ENCODE data around the gene DCT. TPM values are rescaled to one million over a fixed set of nuclear protein-coding genes. Genes with fewer than 3 reads are reported as not detected.
"Not testable (repeated sequence)": the region's sequence is repeated elsewhere in the genome, so short reads cannot be mapped to it uniquely, and the experiment has no call there.

DCT gene
- total RNA-seq (ENCODE audit: low replicate concordance), result under 0.01 and 1.1 TPM in 2 replicates

GRCh38 chr13:94479616-94480015 is at the start of gene DCT:
DCT (minus strand) TSS chr13:94479682; CDS start chr13:94479255, 427 bp downstream.
- no peak for DNase-seq (ENCODE audit: low read depth)
- no peak within 1 kb of the TSS for H3K4me3 ChIP-seq (ENCODE audit: low read depth, low read length)
- TF ChIP-seq CTCF (IDR thresholded peaks at IDR 0.05; ENCODE audit: insufficient read depth, low read length), result no peak

- H3K4me3 ChIP-seq (ENCODE audit: low read depth, low read length); DNase-seq (ENCODE audit: low read depth): not testable (repeated sequence)
These were observed 47.5 kb upstream of the DCT start for GRCh38 chr13:94526956-94527355.

GRCh38 chr13:94525781-94526180 is 46.3 kb upstream of the DCT start:
- H3K4me3 ChIP-seq (ENCODE audit: low read depth, low read length), result no peak overlapping the region
- no peak for TF ChIP-seq CTCF (IDR thresholded peaks at IDR 0.05; ENCODE audit: insufficient read depth, low read length)
- DNase-seq (ENCODE audit: low read depth), result no peak

DNA sequence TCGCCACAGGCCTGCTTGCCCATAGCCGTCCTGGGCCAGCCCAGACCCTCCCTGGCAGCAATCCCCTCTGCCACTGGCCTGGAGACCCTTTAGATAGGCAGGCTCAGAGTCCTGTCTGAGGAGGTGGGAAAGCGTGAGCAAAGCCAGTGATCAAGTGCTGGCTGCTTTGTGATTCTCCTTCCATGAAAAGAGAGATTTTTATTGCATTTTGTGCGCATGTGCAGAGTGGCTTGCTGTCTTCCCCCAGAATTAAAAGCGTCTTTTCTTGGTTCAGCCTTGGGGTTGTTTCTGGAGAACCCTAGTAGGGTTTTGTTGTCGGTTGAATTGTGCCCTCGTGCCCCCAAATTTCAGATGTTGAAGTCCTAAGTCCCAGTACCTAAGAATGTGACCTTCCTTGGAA is 44.9 kb upstream of the DCT start:
- no peak for DNase-seq (ENCODE audit: low read depth)
- no peak for TF ChIP-seq CTCF (IDR thresholded peaks at IDR 0.05; ENCODE audit: insufficient read depth, low read length)
- H3K4me3 ChIP-seq (ENCODE audit: low read depth, low read length), result no peak overlapping the region

GRCh38 chr13:94520001-94520400 is 40.5 kb upstream of the DCT start:
- no peak for TF ChIP-seq CTCF (IDR thresholded peaks at IDR 0.05; ENCODE audit: insufficient read depth, low read length)
- H3K4me3 ChIP-seq (ENCODE audit: low read depth, low read length), result no peak overlapping the region
- DNase-seq (ENCODE audit: low read depth), result no peak

DNA sequence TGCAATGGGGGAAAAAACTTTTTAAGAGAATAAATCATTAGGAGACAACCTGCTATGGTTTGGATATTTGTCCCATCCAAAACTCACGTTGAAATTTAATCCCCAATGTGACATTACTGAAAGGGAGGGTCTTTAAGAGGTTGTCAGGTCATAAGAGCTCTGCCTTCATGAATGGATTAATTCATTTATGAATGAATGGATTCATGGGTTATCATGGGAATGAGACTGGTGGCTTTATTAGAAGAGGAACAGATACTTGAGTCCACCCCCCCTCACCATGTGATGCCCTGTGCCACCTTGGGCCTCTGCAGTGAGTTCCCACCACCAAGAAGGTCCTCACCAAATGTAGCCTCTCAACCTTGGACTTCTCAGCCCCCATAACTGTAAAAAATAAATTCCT is 37.0 kb upstream of the DCT start:
- DNase-seq (ENCODE audit: low read depth), result no peak
- TF ChIP-seq CTCF (IDR thresholded peaks at IDR 0.05; ENCODE audit: insufficient read depth, low read length), result no peak
- H3K4me3 ChIP-seq (ENCODE audit: low read depth, low read length), result no peak overlapping the region

GRCh38 chr13:94515911-94516310 is 36.4 kb upstream of the DCT start:
- no peak for DNase-seq (ENCODE audit: low read depth)
- TF ChIP-seq CTCF (IDR thresholded peaks at IDR 0.05; ENCODE audit: insufficient read depth, low read length), result no peak
- no peak overlapping the region for H3K4me3 ChIP-seq (ENCODE audit: low read depth, low read length)

Data from fibroblast of the aortic adventitia (primary cell).